ENCODE data around the gene PPIL4.

PPIL4 gene, protein sequence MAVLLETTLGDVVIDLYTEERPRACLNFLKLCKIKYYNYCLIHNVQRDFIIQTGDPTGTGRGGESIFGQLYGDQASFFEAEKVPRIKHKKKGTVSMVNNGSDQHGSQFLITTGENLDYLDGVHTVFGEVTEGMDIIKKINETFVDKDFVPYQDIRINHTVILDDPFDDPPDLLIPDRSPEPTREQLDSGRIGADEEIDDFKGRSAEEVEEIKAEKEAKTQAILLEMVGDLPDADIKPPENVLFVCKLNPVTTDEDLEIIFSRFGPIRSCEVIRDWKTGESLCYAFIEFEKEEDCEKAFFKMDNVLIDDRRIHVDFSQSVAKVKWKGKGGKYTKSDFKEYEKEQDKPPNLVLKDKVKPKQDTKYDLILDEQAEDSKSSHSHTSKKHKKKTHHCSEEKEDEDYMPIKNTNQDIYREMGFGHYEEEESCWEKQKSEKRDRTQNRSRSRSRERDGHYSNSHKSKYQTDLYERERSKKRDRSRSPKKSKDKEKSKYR

DNA sequence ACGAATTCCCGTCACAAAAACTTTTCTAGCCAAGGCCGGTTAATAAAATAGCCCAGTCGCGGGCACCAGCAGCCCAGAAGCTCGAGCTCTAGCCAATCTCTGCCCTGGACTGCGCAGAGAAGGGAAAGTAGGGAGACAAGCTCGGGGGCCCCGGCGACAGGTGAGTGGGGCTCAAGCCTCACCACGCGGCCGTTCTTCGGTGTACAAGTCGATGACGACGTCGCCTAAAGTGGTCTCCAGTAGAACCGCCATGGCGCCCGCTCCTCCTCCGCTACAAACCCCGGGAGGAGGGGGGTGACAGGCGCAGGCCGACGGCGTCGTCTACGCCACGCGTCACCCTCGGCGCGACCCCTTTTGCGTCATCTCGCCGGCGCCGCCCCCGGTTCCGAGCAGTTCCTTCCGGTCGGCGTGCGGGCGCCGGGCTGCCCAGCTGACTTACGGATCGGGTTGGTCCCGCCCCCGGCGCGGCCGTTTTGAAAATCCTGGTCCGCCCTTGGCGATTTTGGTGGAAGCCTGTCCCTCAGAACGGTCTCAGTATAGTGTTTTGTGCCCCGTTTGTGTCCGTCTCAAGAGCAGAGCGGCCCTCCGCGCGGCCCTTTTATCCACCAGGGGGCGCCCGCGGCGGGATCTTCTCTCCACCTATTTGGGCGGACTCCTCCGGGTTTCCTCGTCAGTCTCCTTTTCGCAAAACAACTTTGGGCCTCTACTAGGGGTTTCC is at the start of gene PPIL4:
TSS of gene PPIL4 (minus strand) at position 290 of the 718 bp plus-strand sequence. CDS start at position 252, 38 bp downstream.
- H3K9ac ChIP-seq (ENCODE audit: insufficient read length), result peak within 1 kb of the TSS; percentile 87
- DNase-seq (ENCODE audit: low read depth, low spot score), result peak; percentile 52
- TF ChIP-seq FOXP2 (optimal IDR thresholded peaks at IDR 0.05; ENCODE audit: control extremely low read depth, extremely low read length, insufficient read depth), result no peak
- peak; percentile 93 for TF ChIP-seq POLR2AphosphoS5 (IDR thresholded peaks at IDR 0.05; ENCODE audit: borderline replicate concordance, low read depth, low read length)
- H3K27ac ChIP-seq, result peak within 1 kb of the TSS; percentile 92
- no peaks in the 10 kb centered on the region for H3K9me3 ChIP-seq (ENCODE audit: low read depth, low read length)
- peaks cover 3% of the 10 kb centered on the region for H3K36me3 ChIP-seq (ENCODE audit: insufficient read depth, low read length)
- peak within 1 kb of the TSS; percentile 80 for H3K4me3 ChIP-seq

DNA sequence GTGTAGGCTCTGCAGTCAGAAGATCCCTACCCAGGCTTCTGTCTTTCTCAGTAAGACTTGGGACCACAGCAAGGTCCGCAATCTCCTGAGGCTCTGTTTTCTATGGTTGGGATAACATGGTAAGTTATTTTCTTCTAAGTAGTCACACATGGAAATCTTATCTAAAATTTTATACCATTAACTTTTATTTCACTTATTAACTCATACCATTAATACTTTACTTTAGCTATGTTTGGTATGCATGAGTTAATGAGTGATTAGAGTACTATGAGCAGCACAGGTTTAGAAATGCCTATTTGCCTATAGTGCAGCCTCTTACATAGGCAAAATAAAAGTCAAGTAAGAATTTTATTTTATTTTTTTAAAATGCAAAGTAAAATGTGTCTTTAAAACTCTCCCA is 47.6 kb upstream of the PPIL4 start:
- DNase-seq (ENCODE audit: low read depth, low spot score), result no peak
- H3K36me3 ChIP-seq (ENCODE audit: insufficient read depth, low read length), result peaks cover 62% of the 10 kb centered on the region
- no peak for TF ChIP-seq EZH2 (IDR thresholded peaks at IDR 0.05)
- no peak for TF ChIP-seq FOXP2 (optimal IDR thresholded peaks at IDR 0.05; ENCODE audit: control extremely low read depth, extremely low read length, insufficient read depth)

DNA sequence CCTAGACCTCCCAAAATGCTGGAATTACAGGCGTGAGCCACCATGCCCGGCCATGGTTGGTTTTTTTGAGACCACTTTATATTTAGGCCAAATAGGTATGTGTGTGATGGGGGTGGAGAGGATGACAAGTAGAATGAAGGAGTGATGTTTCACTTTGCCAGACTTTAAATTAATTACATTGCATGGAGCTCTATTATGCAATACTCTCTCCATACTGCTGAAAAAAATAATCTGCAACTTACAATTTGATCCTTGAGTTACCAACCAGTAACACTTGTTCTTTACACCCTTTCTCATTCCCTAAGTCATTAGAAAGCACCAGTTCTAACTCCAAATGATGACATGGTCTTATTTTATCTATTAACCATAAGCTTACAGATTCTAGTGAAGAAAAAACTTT is 47.1 kb upstream of the PPIL4 start:
- H3K9me3 ChIP-seq (ENCODE audit: low read depth, low read length), result no peaks in the 10 kb centered on the region
- no peak overlapping the region for H3K9ac ChIP-seq (ENCODE audit: insufficient read length)
- TF ChIP-seq EZH2 (IDR thresholded peaks at IDR 0.05), result no peak
- TF ChIP-seq FOXP2 (optimal IDR thresholded peaks at IDR 0.05; ENCODE audit: control extremely low read depth, extremely low read length, insufficient read depth), result no peak
- no peak for TF ChIP-seq POLR2AphosphoS5 (IDR thresholded peaks at IDR 0.05; ENCODE audit: borderline replicate concordance, low read depth, low read length)
- no peak overlapping the region for H3K27ac ChIP-seq
- DNase-seq (ENCODE audit: low read depth, low spot score), result no peak
- no peak overlapping the region for H3K4me3 ChIP-seq
- peaks cover 64% of the 10 kb centered on the region for H3K36me3 ChIP-seq (ENCODE audit: insufficient read depth, low read length)

More for the DNA sequence above, 47.6 kb upstream of the PPIL4 start:
- no peak overlapping the region for H3K9ac ChIP-seq (ENCODE audit: insufficient read length)
- H3K4me3 ChIP-seq, result no peak overlapping the region
- H3K9me3 ChIP-seq (ENCODE audit: low read depth, low read length), result no peaks in the 10 kb centered on the region
- H3K27ac ChIP-seq, result no peak overlapping the region

DNA sequence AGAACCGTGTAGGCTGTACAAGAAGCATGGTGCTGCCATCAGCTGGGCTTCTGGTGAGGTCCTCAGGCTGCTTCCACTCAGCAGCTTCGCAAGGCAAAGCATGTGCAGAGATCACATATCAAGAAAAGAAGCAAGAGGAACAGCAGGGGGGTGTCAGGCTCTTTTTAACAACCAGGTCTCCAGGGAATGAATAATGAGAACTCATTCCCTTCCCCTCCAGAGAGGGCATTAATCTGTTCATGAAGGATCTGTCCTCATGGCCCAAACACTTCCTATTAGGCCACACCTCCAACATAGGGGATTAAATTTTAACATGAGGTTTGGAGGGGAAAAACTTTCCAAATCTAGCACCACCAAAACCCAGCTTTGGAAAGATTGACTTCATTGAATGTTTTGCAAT is 40.3 kb upstream of the PPIL4 start:
- no peak for DNase-seq (ENCODE audit: low read depth, low spot score)
- Histone ChIP-seq H3K36me3 (ENCODE audit: insufficient read depth, low read length) (peaks cover 41% of the 10 kb centered on the region), H3K9ac (ENCODE audit: insufficient read length) (no peak overlapping the region), H3K4me3 (no peak overlapping the region), H3K27ac (no peak overlapping the region), H3K9me3 (ENCODE audit: low read depth, low read length) (no peaks in the 10 kb centered on the region)
- no peak for TF ChIP-seq FOXP2 (optimal IDR thresholded peaks at IDR 0.05; ENCODE audit: control extremely low read depth, extremely low read length, insufficient read depth)

DNA sequence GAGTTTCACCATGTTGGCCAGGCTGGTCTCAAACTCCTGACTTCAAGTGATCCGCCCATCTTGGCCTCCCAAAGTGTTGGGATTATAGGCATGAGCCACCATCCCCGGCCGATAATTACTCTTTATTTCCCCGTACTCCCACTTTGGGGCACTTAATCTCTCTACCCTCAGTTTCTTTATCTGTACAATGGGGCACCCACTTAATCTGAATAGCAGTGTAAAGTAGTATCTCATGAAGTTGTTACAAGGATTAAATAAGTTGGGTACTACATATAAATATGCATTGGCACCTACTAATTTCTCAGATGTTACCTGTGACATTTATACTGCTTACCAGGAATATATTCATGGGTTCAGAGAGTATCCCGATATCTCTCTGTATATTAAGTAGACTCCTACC is 35.5 kb upstream of the PPIL4 start:
- H3K9me3 ChIP-seq (ENCODE audit: low read depth, low read length), result no peaks in the 10 kb centered on the region
- no peak overlapping the region for H3K27ac ChIP-seq
- H3K36me3 ChIP-seq (ENCODE audit: insufficient read depth, low read length), result peaks cover 21% of the 10 kb centered on the region
- TF ChIP-seq POLR2AphosphoS5 (IDR thresholded peaks at IDR 0.05; ENCODE audit: borderline replicate concordance, low read depth, low read length) (no peak), FOXP2 (optimal IDR thresholded peaks at IDR 0.05; ENCODE audit: control extremely low read depth, extremely low read length, insufficient read depth) (no peak), EZH2 (IDR thresholded peaks at IDR 0.05) (no peak)
- H3K4me3 ChIP-seq, result no peak overlapping the region
- no peak overlapping the region for H3K9ac ChIP-seq (ENCODE audit: insufficient read length)
- no peak for DNase-seq (ENCODE audit: low read depth, low spot score)

DNA sequence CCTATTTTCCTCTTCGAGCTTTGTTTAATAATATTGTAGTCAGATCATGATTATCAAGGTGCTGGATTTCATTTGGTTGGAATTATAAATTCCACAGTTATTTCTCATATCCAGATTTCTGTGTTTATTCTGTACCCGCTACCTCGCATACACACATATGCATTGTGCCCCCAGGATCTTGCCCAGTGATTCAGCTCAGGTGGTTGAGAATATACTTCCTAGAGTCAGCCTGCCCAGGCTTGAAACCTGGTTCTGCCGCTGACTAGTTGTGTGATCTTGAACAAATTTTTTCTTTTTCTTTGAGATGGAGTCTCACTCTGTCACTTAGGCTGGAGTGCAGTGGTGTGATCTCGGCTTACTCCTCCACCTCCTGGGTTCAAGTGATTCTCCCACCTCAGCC is 35.0 kb upstream of the PPIL4 start:
- Histone ChIP-seq H3K9me3 (ENCODE audit: low read depth, low read length) (no peaks in the 10 kb centered on the region), H3K27ac (no peak overlapping the region), H3K36me3 (ENCODE audit: insufficient read depth, low read length) (peaks cover 22% of the 10 kb centered on the region), H3K9ac (ENCODE audit: insufficient read length) (no peak overlapping the region), H3K4me3 (no peak overlapping the region)
- TF ChIP-seq FOXP2 (optimal IDR thresholded peaks at IDR 0.05; ENCODE audit: control extremely low read depth, extremely low read length, insufficient read depth), result no peak
- TF ChIP-seq EZH2 (IDR thresholded peaks at IDR 0.05), result no peak
- no peak for TF ChIP-seq POLR2AphosphoS5 (IDR thresholded peaks at IDR 0.05; ENCODE audit: borderline replicate concordance, low read depth, low read length)
- no peak for DNase-seq (ENCODE audit: low read depth, low spot score)

DNA sequence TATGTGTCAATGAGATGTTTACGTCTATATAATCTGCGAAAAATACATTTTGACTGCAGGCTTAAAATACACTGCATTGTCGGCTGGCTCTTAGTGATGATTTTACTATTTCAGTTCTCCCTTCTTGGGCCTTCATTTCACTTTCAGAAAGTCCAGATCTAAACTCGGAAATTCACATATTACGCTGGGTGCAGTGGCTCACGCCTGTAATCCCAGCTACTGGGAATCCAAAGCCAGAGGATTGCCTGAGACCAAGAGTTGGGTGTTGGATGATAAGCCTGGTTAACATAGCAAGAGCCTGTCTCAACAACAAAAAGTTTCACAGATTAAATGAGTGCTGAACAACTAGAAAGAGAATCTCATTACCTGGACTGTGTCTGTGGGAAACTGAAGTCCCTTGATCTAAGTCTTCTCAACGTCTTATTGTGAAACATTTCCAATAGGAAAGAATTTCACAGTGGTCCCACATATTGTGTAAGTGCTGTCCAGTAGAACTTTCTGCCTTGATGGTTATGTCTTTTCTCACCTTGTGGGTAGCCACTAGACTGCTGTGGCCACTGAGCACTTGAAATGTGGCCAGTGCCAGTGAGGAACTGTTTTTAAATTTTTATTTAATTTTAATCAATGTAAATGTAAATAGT is 22.2 kb upstream of the PPIL4 start:
- no peaks in the 10 kb centered on the region for H3K9me3 ChIP-seq (ENCODE audit: low read depth, low read length)
- peak overlapping the region; percentile 88; the same call in 1 of the 2 replicates for H3K4me3 ChIP-seq
- H3K9ac ChIP-seq (ENCODE audit: insufficient read length), result no peak overlapping the region
- H3K27ac ChIP-seq, result no peak overlapping the region
- no peak for TF ChIP-seq POLR2AphosphoS5 (IDR thresholded peaks at IDR 0.05; ENCODE audit: borderline replicate concordance, low read depth, low read length)
- no peak for TF ChIP-seq FOXP2 (optimal IDR thresholded peaks at IDR 0.05; ENCODE audit: control extremely low read depth, extremely low read length, insufficient read depth)
- TF ChIP-seq EZH2 (IDR thresholded peaks at IDR 0.05), result no peak
- no peaks in the 10 kb centered on the region for H3K36me3 ChIP-seq (ENCODE audit: insufficient read depth, low read length)
- no peak for DNase-seq (ENCODE audit: low read depth, low spot score)

DNA sequence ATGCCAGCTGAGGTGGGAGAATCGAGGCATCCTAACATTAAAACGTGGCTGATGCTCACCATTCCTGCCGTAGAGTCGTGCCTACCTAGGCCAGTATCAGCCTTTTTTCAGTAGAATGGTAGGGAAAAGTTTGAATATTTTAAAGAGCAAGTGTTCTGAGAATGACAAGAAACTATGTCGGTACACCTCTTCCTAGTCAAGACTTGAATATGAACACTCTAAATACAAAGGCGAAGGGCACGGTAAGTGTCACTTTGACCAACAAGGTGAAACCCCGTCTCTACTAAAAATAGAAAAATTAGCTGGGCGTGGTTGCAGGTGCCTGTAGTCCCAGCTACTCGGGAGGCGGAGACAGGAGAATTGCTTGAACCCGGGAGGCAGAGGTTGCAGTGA is 21.3 kb upstream of the PPIL4 start:
- Histone ChIP-seq H3K9me3 (ENCODE audit: low read depth, low read length) (no peaks in the 10 kb centered on the region), H3K36me3 (ENCODE audit: insufficient read depth, low read length) (no peaks in the 10 kb centered on the region), H3K27ac (no peak overlapping the region), H3K4me3 (peak overlapping the region; percentile 88), H3K9ac (ENCODE audit: insufficient read length) (peak overlapping the region; percentile 91)
- no peak for TF ChIP-seq POLR2AphosphoS5 (IDR thresholded peaks at IDR 0.05; ENCODE audit: borderline replicate concordance, low read depth, low read length)
- TF ChIP-seq EZH2 (IDR thresholded peaks at IDR 0.05), result no peak
- TF ChIP-seq FOXP2 (optimal IDR thresholded peaks at IDR 0.05; ENCODE audit: control extremely low read depth, extremely low read length, insufficient read depth), result no peak
- DNase-seq (ENCODE audit: low read depth, low spot score), result no peak

Data from SK-N-MC (cell line).